ENCODE results near the gene NRN1L.

Gene NRN1L

GRCh38 chr16:67885545-67885944 is 860 bp downstream of the NRN1L start:
- H3K27ac ChIP-seq = peak overlapping the region; percentile 77
- ChIA-PET CTCF (interaction anchor here (0.7 to 2.6 kb wide), 3 partner anchors 43 to 69 kb away, joined by 3 to 14 read pairs (median 10); no protein-coding TSS in a partner anchor), POLR2A (ENCODE audit: low non-redundant PET) (interaction anchor here (0.6 kb wide), 1 partner anchor 28 kb away, joined by 3 read pairs; no protein-coding TSS in a partner anchor)
- DNase-seq (ENCODE audit: low spot score) = no peak
- no peak for TF ChIP-seq CTCF (conservative IDR thresholded peaks at IDR 0.05; ENCODE audit: low read depth)

GRCh38 chr16:67885976-67886375 is 1.3 kb downstream of the NRN1L start:
- ChIA-PET POLR2A (ENCODE audit: low non-redundant PET) (no interaction called here), CTCF (interaction anchor here (0.7 to 2.0 kb wide), 2 partner anchors 42 to 70 kb away, joined by 3 to 10 read pairs; no protein-coding TSS in a partner anchor)
- DNase-seq (ENCODE audit: low spot score) = no peak
- TF ChIP-seq CTCF (conservative IDR thresholded peaks at IDR 0.05; ENCODE audit: low read depth) = no peak
- peak overlapping the region; percentile 77 for H3K27ac ChIP-seq

- peak overlapping the region; percentile 77 for H3K27ac ChIP-seq
- POLR2A ChIA-PET (ENCODE audit: low non-redundant PET) = no interaction called here
- DNase-seq (ENCODE audit: low spot score) = no peak
- CTCF ChIA-PET = interaction anchor here (0.6 to 2.0 kb wide), 4 partner anchors 42 to 154 kb away, joined by 3 to 10 read pairs (median 3); no protein-coding TSS in a partner anchor
- no peak for TF ChIP-seq CTCF (conservative IDR thresholded peaks at IDR 0.05; ENCODE audit: low read depth)
These were observed 1.7 kb downstream of the NRN1L start for GRCh38 chr16:67886387-67886786.

- ChIA-PET POLR2A (ENCODE audit: low non-redundant PET) (no interaction called here), CTCF (interaction anchor here (0.6 kb wide), 1 partner anchor 72 kb away, joined by 5 read pairs; no protein-coding TSS in a partner anchor)
- TF ChIP-seq CTCF (conservative IDR thresholded peaks at IDR 0.05; ENCODE audit: low read depth) = no peak
- H3K27ac ChIP-seq = no peak overlapping the region
- DNase-seq (ENCODE audit: low spot score) = no peak
These were observed 3.6 kb downstream of the NRN1L start for GRCh38 chr16:67888331-67888730.

GRCh38 chr16:67892375-67892774 is 7.7 kb downstream of the NRN1L start:
- DNase-seq (ENCODE audit: low spot score) = no peak
- no peak for TF ChIP-seq CTCF (conservative IDR thresholded peaks at IDR 0.05; ENCODE audit: low read depth)
- ChIA-PET CTCF (no interaction called here), POLR2A (ENCODE audit: low non-redundant PET) (no interaction called here)
- no peak overlapping the region; the same call in 1 of the 2 replicates for H3K27ac ChIP-seq

- ChIA-PET CTCF (no interaction called here), POLR2A (ENCODE audit: low non-redundant PET) (interaction anchor here (0.6 kb wide), 1 partner anchor 18 kb away, joined by 3 read pairs; no protein-coding TSS in a partner anchor)
- peak within 1 kb of the TSS; percentile 83 for H3K27ac ChIP-seq
- DNase-seq (ENCODE audit: low spot score) = peak; percentile 100
- TF ChIP-seq CTCF (conservative IDR thresholded peaks at IDR 0.05; ENCODE audit: low read depth) = no peak
These were observed 8.4 kb downstream of the NRN1L start, which contains the start of gene PSKH1 for GRCh38 chr16:67892899-67893742. PSKH1 (plus strand) TSS chr16:67893254; CDS start chr16:67908750, 15,496 bp downstream.
